Caco-2 (cell line): ENCODE measurements around the gene SLC4A4. TPM values are rescaled to one million over a fixed set of nuclear protein-coding genes. Genes with fewer than 3 reads are reported as not detected.

Experiments used
- BruUV-seq: library from RNA; stranded (reverse); fragments of 400-500 nt; replicated peaks from 2 replicates; lab custom pipeline; 2021; lab: Mats Ljungman, UMichigan
- CTCF ChIA-PET: fragments of 300-600 bp; sonication (Branson Sonifier 250); formaldehyde crosslinking; loops from one replicate; lab custom pipeline; 2022; ENCODE audit warnings: antibody characterized with exemption; lab: Charles Lee
- POLR2A ChIA-PET: fragments of 300-600 bp; sonication (Branson Sonifier 250); formaldehyde crosslinking; loops from one replicate; lab custom pipeline; 2022; ENCODE audit warnings: antibody characterized with exemption; lab: Charles Lee
- DNase-seq, 2 experiments: peaks; one replicate each; pipeline versions ENCODE4 v3.0.0 to v3.0.0-alpha.2; 2020 to 2022
- H3K27me3 ChIP-seq: replicated peaks from 2 replicates; pipeline ENCODE4 v1.6.0; 2011; ENCODE audit warnings: low read length; ENCODE audit not compliant: control insufficient read depth, insufficient read depth
- H3K36me3 ChIP-seq: 2 replicates; pipeline ENCODE4 v1.5.1; 2011; ENCODE audit warnings: low read length; ENCODE audit not compliant: control insufficient read depth, insufficient read depth
- H3K4me1 ChIP-seq: fragments of 250-450 bp; sonication (Bioruptor Pico); 2 replicates; pipeline ENCODE4 v1.5.1; 2020; ENCODE audit warnings: mild to moderate bottlenecking
- H3K4me3 ChIP-seq: 2 replicates; pipeline ENCODE4 v1.5.1; 2011; ENCODE audit warnings: low read depth, mild to moderate bottlenecking, control low read depth, low read length
- H3K9me3 ChIP-seq: fragments of 250-450 bp; sonication (Bioruptor Pico); 2 replicates; pipeline ENCODE4 v1.5.1; 2020; ENCODE audit warnings: mild to moderate bottlenecking, moderate library complexity
- H3K27ac Mint-ChIP-seq: one replicate; pipeline ENCODE4 v1.8.0; 2022; ENCODE audit warnings: mixed read lengths; ENCODE audit not compliant: unreplicated experiment
- H3K27me3 Mint-ChIP-seq: one replicate; pipeline ENCODE4 v1.8.0; 2022; ENCODE audit warnings: mixed read lengths; ENCODE audit not compliant: insufficient read depth, unreplicated experiment
- H3K36me3 Mint-ChIP-seq: one replicate; pipeline ENCODE4 v1.8.0; 2022; ENCODE audit warnings: mild to moderate bottlenecking, mixed read lengths; ENCODE audit not compliant: insufficient read depth, unreplicated experiment
- H3K4me1 Mint-ChIP-seq: one replicate; pipeline ENCODE4 v1.8.0; 2022; ENCODE audit warnings: low read depth, mixed read lengths; ENCODE audit not compliant: unreplicated experiment
- H3K4me3 Mint-ChIP-seq: one replicate; pipeline ENCODE4 v1.8.0; 2022; ENCODE audit warnings: mild to moderate bottlenecking, moderate library complexity, mixed read lengths; ENCODE audit not compliant: unreplicated experiment
- H3K9me3 Mint-ChIP-seq: one replicate; pipeline ENCODE4 v1.8.0; 2022; ENCODE audit warnings: mixed read lengths; ENCODE audit not compliant: unreplicated experiment
- intact Hi-C: fragments of 100-400 bp; cut with micrococcal nuclease; formaldehyde crosslinking; loops from one replicate; pipeline ENCODE4 v1.10.0; 2022; ENCODE audit not compliant: unreplicated experiment
- total RNA-seq: library from RNA; stranded (reverse); gene quantifications from 2 replicates; pipeline ENCODE4 v1.2.3, GENCODE V29; 2022
- TF ChIP-seq, protein P1 (sequence below), 2 experiments: fragments of 200-600 bp in 1 of 2; IDR thresholded peaks; 1 replicate in 1 of 2; 2 replicates in 1 of 2; pipeline versions ENCODE4 v1.5.1 to v1.8.0; 2011 to 2022; ENCODE audit warnings: antibody characterized with exemption in 1 of 2, control low read depth in 1 of 2, inconsistent platforms in 1 of 2, low read depth in 1 of 2, low read length in 1 of 2, mild to moderate bottlenecking in 1 of 2, moderate library complexity in 1 of 2; ENCODE audit not compliant: insufficient read depth in 1 of 2, severe bottlenecking in 1 of 2, unreplicated experiment in 1 of 2

The SLC4A4 gene
- total RNA-seq, 1 experiment from 2014 or later = 0.29 TPM

DNA sequence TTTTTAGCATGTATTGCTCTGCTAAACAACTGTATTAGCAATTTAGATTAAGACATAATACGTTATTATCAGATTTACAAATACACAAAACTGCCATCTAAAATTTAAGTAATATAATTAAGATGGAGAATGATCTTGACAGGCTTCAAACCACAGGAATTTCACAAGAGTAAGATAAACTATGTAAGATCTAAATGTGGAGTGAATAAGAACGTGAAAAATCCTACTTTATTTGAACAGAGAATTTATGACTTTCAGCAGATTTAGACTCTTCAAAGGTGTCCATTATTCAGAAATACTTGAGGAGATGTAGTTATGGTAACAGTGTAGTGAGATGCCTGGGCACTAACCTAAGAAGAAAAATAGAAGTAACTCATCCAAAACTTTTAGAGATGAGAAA, 73.2 kb downstream of the SLC4A4 start:
- BruUV-seq = no TSS peak
- Histone ChIP-seq H3K27me3 (no peaks in the 10 kb centered on the region), H3K36me3 (no peaks in the 10 kb centered on the region), H3K4me3 (no peak overlapping the region), H3K9me3 (peaks cover 11% of the 10 kb centered on the region), H3K4me1 (0 out of 2 replicates have a peak, but pooled peaks cover 5% of the 10 kb centered on the region)
- Mint-ChIP-seq H3K36me3 (no peaks in the 10 kb centered on the region), H3K27me3 (no peaks in the 10 kb centered on the region), H3K4me1 (no peaks in the 10 kb centered on the region), H3K4me3 (no peak overlapping the region), H3K9me3 (peaks cover 15% of the 10 kb centered on the region), H3K27ac (no peak overlapping the region)
- intact Hi-C loops = no loop called here
- TF ChIP-seq, protein P1, sequence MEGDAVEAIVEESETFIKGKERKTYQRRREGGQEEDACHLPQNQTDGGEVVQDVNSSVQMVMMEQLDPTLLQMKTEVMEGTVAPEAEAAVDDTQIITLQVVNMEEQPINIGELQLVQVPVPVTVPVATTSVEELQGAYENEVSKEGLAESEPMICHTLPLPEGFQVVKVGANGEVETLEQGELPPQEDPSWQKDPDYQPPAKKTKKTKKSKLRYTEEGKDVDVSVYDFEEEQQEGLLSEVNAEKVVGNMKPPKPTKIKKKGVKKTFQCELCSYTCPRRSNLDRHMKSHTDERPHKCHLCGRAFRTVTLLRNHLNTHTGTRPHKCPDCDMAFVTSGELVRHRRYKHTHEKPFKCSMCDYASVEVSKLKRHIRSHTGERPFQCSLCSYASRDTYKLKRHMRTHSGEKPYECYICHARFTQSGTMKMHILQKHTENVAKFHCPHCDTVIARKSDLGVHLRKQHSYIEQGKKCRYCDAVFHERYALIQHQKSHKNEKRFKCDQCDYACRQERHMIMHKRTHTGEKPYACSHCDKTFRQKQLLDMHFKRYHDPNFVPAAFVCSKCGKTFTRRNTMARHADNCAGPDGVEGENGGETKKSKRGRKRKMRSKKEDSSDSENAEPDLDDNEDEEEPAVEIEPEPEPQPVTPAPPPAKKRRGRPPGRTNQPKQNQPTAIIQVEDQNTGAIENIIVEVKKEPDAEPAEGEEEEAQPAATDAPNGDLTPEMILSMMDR (IDR thresholded peaks at IDR 0.05; ENCODE audit: insufficient read depth in 1 of 2, low read depth in 1 of 2, low read length in 1 of 2, severe bottlenecking in 1 of 2, unreplicated experiment in 1 of 2) = no peak
- no peak for DNase-seq
- POLR2A ChIA-PET = no interaction called here
- CTCF ChIA-PET = no interaction called here

DNA sequence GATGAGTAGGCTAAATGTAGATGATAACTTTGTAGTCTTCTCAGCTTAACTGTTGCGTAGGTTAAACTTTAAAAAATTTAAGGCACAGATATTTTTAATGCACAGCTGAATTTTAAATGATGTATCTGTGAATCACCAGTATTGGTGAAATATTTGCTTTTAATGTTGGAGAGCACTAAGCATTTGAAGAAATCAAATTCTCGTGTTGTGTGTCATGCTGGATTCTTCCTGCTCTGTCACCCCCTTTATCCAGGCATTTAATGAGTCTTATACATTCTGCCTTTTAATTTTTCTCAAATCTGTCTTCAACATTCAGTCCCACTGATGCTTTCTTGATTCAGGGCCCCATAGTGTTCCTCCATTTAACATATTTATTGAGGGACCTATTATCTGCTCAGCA, 76.7 kb downstream of the SLC4A4 start:
- no peak overlapping the region for H3K4me3 ChIP-seq
- intact Hi-C loops = no loop called here
- H3K4me3 Mint-ChIP-seq = no peak overlapping the region
- H3K9me3 ChIP-seq = no peaks in the 10 kb centered on the region
- 0 out of 2 replicates have a peak, but pooled peaks cover 5% of the 10 kb centered on the region for H3K4me1 ChIP-seq
- no peaks in the 10 kb centered on the region for H3K27me3 Mint-ChIP-seq
- no TSS peak for BruUV-seq
- H3K4me1 Mint-ChIP-seq = no peaks in the 10 kb centered on the region
- H3K36me3 Mint-ChIP-seq = no peaks in the 10 kb centered on the region
- no peak overlapping the region for H3K27ac Mint-ChIP-seq
- no peak for DNase-seq
- POLR2A ChIA-PET = no interaction called here
- TF ChIP-seq, protein P1 (IDR thresholded peaks at IDR 0.05; ENCODE audit: insufficient read depth in 1 of 2, low read depth in 1 of 2, low read length in 1 of 2, severe bottlenecking in 1 of 2, unreplicated experiment in 1 of 2) = no peak
- H3K27me3 ChIP-seq = no peaks in the 10 kb centered on the region
- no peaks in the 10 kb centered on the region for H3K36me3 ChIP-seq
- CTCF ChIA-PET = interaction anchor here (1.4 kb wide), 1 partner anchor 145 kb away, joined by 3 read pairs; no protein-coding TSS in a partner anchor
- peaks cover 8% of the 10 kb centered on the region for H3K9me3 Mint-ChIP-seq

DNA sequence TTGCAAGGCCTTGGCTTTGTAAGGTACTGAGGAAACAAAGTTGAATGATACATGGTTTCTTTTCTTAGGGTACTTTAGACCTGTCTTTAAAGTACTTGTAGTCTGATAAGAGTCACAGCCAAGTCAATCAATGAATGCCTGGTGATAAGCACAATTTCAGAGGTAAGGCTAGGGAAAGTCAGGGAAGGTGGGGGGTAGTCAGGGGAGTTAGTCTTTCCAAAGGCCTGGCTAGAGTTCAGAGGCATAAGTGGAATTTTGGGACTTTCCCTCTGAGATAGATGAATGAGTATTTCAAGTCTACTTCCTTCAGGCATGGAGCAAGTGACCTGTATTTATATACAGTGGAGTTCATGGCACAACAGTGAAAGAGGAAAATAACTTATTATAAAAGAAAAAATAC, 78.3 kb downstream of the SLC4A4 start:
- CTCF ChIA-PET = no interaction called here
- Mint-ChIP-seq H3K4me1 (no peaks in the 10 kb centered on the region), H3K36me3 (no peaks in the 10 kb centered on the region), H3K27ac (no peak overlapping the region), H3K27me3 (no peaks in the 10 kb centered on the region), H3K9me3 (peaks cover 8% of the 10 kb centered on the region), H3K4me3 (no peak overlapping the region)
- Histone ChIP-seq H3K4me3 (no peak overlapping the region), H3K36me3 (no peaks in the 10 kb centered on the region), H3K4me1 (0 out of 2 replicates have a peak, but pooled peaks cover 3% of the 10 kb centered on the region), H3K27me3 (no peaks in the 10 kb centered on the region), H3K9me3 (no peaks in the 10 kb centered on the region)
- TF ChIP-seq, protein P1 (IDR thresholded peaks at IDR 0.05; ENCODE audit: insufficient read depth in 1 of 2, low read depth in 1 of 2, low read length in 1 of 2, severe bottlenecking in 1 of 2, unreplicated experiment in 1 of 2) = no peak
- POLR2A ChIA-PET = no interaction called here
- intact Hi-C loops = no loop called here
- DNase-seq = no peak
- no TSS peak for BruUV-seq
